Sigmoid colon (tissue), 4 donors: ENCODE measurements around the gene FUT8.

Experiments used
- CTCF ChIP-seq, 4 experiments: fragments of 450-650 bp in 3 of 4; fragments of 200-600 bp in 1 of 4; IDR thresholded peaks; one replicate each; pipeline ENCODE4 v1.5.1; 2016 to 2019; ENCODE audit warnings: antibody characterized with exemption in 4 of 4, mild to moderate bottlenecking in 3 of 4, moderate library complexity in 2 of 4
- EP300 ChIP-seq, 4 donors: sonication (generic); formaldehyde crosslinking; IDR thresholded peaks; one replicate each; pipeline ENCODE4 v1.6.1; 2017; ENCODE audit warnings: antibody characterized with exemption in 4 of 4
- POLR2A ChIP-seq, 2 donors: fragments of 450-650 bp; IDR thresholded peaks; one replicate each; pipeline ENCODE4 v1.6.1; 2016; ENCODE audit warnings: antibody characterized with exemption in 2 of 2, mild to moderate bottlenecking in 2 of 2, moderate library complexity in 2 of 2
- POLR2AphosphoS5 ChIP-seq, 4 donors: sonication (generic); formaldehyde crosslinking; IDR thresholded peaks; one replicate each; pipeline ENCODE4 v1.6.1; 2017; ENCODE audit warnings: antibody characterized with exemption in 4 of 4

- TF ChIP-seq CTCF (IDR thresholded peaks at IDR 0.05) (no peak), POLR2A (IDR thresholded peaks at IDR 0.05) (no peak), EP300 (IDR thresholded peaks at IDR 0.05) (no peak), POLR2AphosphoS5 (IDR thresholded peaks at IDR 0.05) (no peak)
Measured at GRCh38 chr14:65471038-65471878, 58.7 kb downstream of the FUT8 start.
